Loucy (cell line): ENCODE results near the gene FEZ2.

Experiments used
- H2AFZ ChIP-seq: fragments of 200-600 bp; sonication (generic); 2 replicates; pipeline ENCODE4 v1.6.0; 2016; ENCODE audit warnings: antibody characterized with exemption, mild to moderate bottlenecking, low read length, moderate library complexity
- H3F3A ChIP-seq: fragments of 200-600 bp; 2 replicates; pipeline ENCODE4 v1.6.0; 2016; ENCODE audit warnings: antibody characterized with exemption, low read depth, mild to moderate bottlenecking
- H3K27me3 ChIP-seq: fragments of 200-600 bp; sonication (generic); 2 replicates; pipeline ENCODE4 v1.6.1; 2014; ENCODE audit warnings: low read length, mild to moderate bottlenecking; ENCODE audit not compliant: insufficient read depth, poor library complexity, severe bottlenecking
- H3K36me3 ChIP-seq: fragments of 200-600 bp; sonication (generic); 2 replicates; pipeline ENCODE4 v1.6.1; 2016; ENCODE audit warnings: low read length; ENCODE audit not compliant: insufficient read depth
- H3K4me1 ChIP-seq: fragments of 200-600 bp; sonication (generic); 2 replicates; pipeline ENCODE4 v1.5.1; 2014; ENCODE audit warnings: low read length, mild to moderate bottlenecking; ENCODE audit not compliant: insufficient read depth, poor library complexity, severe bottlenecking
- H3K4me2 ChIP-seq: fragments of 200-600 bp; sonication (generic); 2 replicates; pipeline ENCODE4 v1.6.0; 2014; ENCODE audit warnings: antibody characterized with exemption, low read length, low read depth, mild to moderate bottlenecking; ENCODE audit not compliant: poor library complexity, severe bottlenecking
- H3K4me3 ChIP-seq: fragments of 200-600 bp; sonication (generic); 2 replicates; pipeline ENCODE4 v1.5.1; 2014; ENCODE audit warnings: low read length, mild to moderate bottlenecking, mixed read lengths; ENCODE audit not compliant: poor library complexity, severe bottlenecking
- H3K79me2 ChIP-seq: fragments of 200-600 bp; sonication (generic); 2 replicates; pipeline ENCODE4 v1.6.1; 2014; ENCODE audit warnings: low read length; ENCODE audit not compliant: insufficient read depth
- H3K9ac ChIP-seq: fragments of 200-600 bp; sonication (generic); 2 replicates; pipeline ENCODE4 v1.6.0; 2014; ENCODE audit warnings: mild to moderate bottlenecking, low read depth, low read length, moderate library complexity; ENCODE audit not compliant: poor library complexity, severe bottlenecking
- H3K9me2 ChIP-seq: fragments of 200-600 bp; sonication (generic); replicated peaks from 2 replicates; pipeline ENCODE4 v1.6.1; 2016; ENCODE audit warnings: low read depth, low read length, mixed read lengths
- H3K9me3 ChIP-seq: fragments of 200-600 bp; sonication (generic); 2 replicates; pipeline ENCODE4 v1.6.1; 2014; ENCODE audit warnings: mild to moderate bottlenecking, antibody characterized with exemption, low read length, low read depth; ENCODE audit not compliant: insufficient read depth
- H4K20me1 ChIP-seq: fragments of 200-600 bp; sonication (generic); 2 replicates; pipeline ENCODE4 v1.6.0; 2014; ENCODE audit warnings: antibody characterized with exemption, low read length, mild to moderate bottlenecking; ENCODE audit not compliant: insufficient read depth, poor library complexity, severe bottlenecking
- CTCF ChIP-seq: fragments of 200-600 bp; sonication (generic); conservative IDR thresholded peaks from 2 replicates; pipeline ENCODE4 v1.5.1; 2014; ENCODE audit warnings: mild to moderate bottlenecking, antibody characterized with exemption, low read length
- EZH2phosphoT487 ChIP-seq: fragments of 200-600 bp; IDR thresholded peaks from 2 replicates; pipeline ENCODE4 v1.6.1; 2018; ENCODE audit warnings: antibody characterized with exemption, mild to moderate bottlenecking, moderate library complexity, borderline replicate concordance

FEZ2 gene

GRCh38 chr2:36538335-36538734 lies 59.6 kb downstream of the FEZ2 start:
- Histone ChIP-seq H3K36me3 (no peaks in the 10 kb centered on the region), H3K4me1 (no peaks in the 10 kb centered on the region), H3F3A (no peaks in the 10 kb centered on the region), H3K79me2 (no peaks in the 10 kb centered on the region), H3K27me3 (no peaks in the 10 kb centered on the region), H3K4me3 (no peak overlapping the region), H3K9ac (no peak overlapping the region), H4K20me1 (no peaks in the 10 kb centered on the region), H3K4me2 (no peak overlapping the region), H3K9me2 (no peaks in the 10 kb centered on the region), H3K9me3 (no peaks in the 10 kb centered on the region), H2AFZ (no peak overlapping the region)
- no peak for TF ChIP-seq CTCF
- TF ChIP-seq EZH2phosphoT487 = no peak

- no peak overlapping the region for H3K4me3 ChIP-seq
- H3F3A ChIP-seq = no peaks in the 10 kb centered on the region
- H3K27me3 ChIP-seq = no peaks in the 10 kb centered on the region
- no peaks in the 10 kb centered on the region for H3K4me1 ChIP-seq
- no peak overlapping the region for H3K4me2 ChIP-seq
- no peaks in the 10 kb centered on the region for H4K20me1 ChIP-seq
- no peak for TF ChIP-seq CTCF
- H3K9me2 ChIP-seq = no peaks in the 10 kb centered on the region
- no peak overlapping the region for H3K9ac ChIP-seq
- H3K79me2 ChIP-seq = no peaks in the 10 kb centered on the region
- no peak overlapping the region for H2AFZ ChIP-seq
- H3K36me3 ChIP-seq = no peaks in the 10 kb centered on the region
- H3K9me3 ChIP-seq = no peaks in the 10 kb centered on the region
Observed at GRCh38 chr2:36536776-36537175, 61.2 kb downstream of the FEZ2 start.

- no peaks in the 10 kb centered on the region for H3K36me3 ChIP-seq
Observed at GRCh38 chr2:36535099-36535498, 62.9 kb downstream of the FEZ2 start.

More at GRCh38 chr2:36535099-36535498, 62.9 kb downstream of the FEZ2 start:
- Histone ChIP-seq H3K9me2 (no peaks in the 10 kb centered on the region), H3K27me3 (no peaks in the 10 kb centered on the region), H3K9ac (no peak overlapping the region), H4K20me1 (no peaks in the 10 kb centered on the region), H2AFZ (no peak overlapping the region), H3K4me2 (no peak overlapping the region), H3K79me2 (no peaks in the 10 kb centered on the region), H3K4me1 (no peaks in the 10 kb centered on the region), H3K4me3 (no peak overlapping the region), H3K9me3 (no peaks in the 10 kb centered on the region), H3F3A (no peaks in the 10 kb centered on the region)
- TF ChIP-seq EZH2phosphoT487 (no peak), CTCF (no peak)
